Erythroblast (primary cell): Measurements from ENCODE around the gene CDK18.

ENCODE experiments used
- GATA1 ChIP-seq: IDR thresholded peaks from 2 replicates; pipeline ENCODE4 v1.6.1; 2011; ENCODE audit warnings: low read depth, mild to moderate bottlenecking, control low read depth, low read length, moderate library complexity
- POLR2A ChIP-seq: IDR thresholded peaks from 2 replicates; pipeline ENCODE4 v1.6.1; 2011; ENCODE audit warnings: mild to moderate bottlenecking, low read length

- TF ChIP-seq POLR2A (no peak), GATA1 (no peak)
These were observed 64.2 kb downstream of the CDK18 start for GRCh38 chr1:205568469-205569361.
